HG03571 (cell line): ENCODE measurements around the gene YWHAE.
"Not testable (repeated sequence)": the region's sequence is repeated elsewhere in the genome, so short reads cannot be mapped to it uniquely, and the experiment has no call there.

Source experiments
- ATAC-seq: cut with Tn5 transposase; IDR thresholded peaks from one replicate; pipeline ENCODE4 v1.9.1; 2021; ENCODE audit not compliant: unreplicated experiment

The YWHAE gene

GRCh38 chr17:1340371-1340770, 59.7 kb downstream of the YWHAE start:
- no peak for ATAC-seq

GRCh38 chr17:1331708-1332107, 68.3 kb downstream of the YWHAE start:
- no peak for ATAC-seq

GRCh38 chr17:1329745-1330343, 70.2 kb downstream of the YWHAE start:
- ATAC-seq = no peak

- ATAC-seq = no peak
These were observed 71.6 kb downstream of the YWHAE start for GRCh38 chr17:1328437-1328836.

GRCh38 chr17:1325766-1326165, 74.3 kb downstream of the YWHAE start:
- ATAC-seq = no peak

GRCh38 chr17:1324201-1324771, 75.7 kb downstream of the YWHAE start:
- no peak for ATAC-seq

GRCh38 chr17:1323336-1323735, 76.7 kb downstream of the YWHAE start:
- no peak for ATAC-seq

- no peak for ATAC-seq
These were observed 77.5 kb downstream of the YWHAE start for GRCh38 chr17:1322480-1322879.

- ATAC-seq = no peak
These were observed 78.0 kb downstream of the YWHAE start for GRCh38 chr17:1322014-1322428.

GRCh38 chr17:1315891-1316403, 84.1 kb downstream of the YWHAE start:
- ATAC-seq = no peak

- no peak for ATAC-seq
These were observed 84.6 kb downstream of the YWHAE start for GRCh38 chr17:1315409-1315808.

GRCh38 chr17:1313270-1314005, 86.6 kb downstream of the YWHAE start:
- ATAC-seq = no peak

GRCh38 chr17:1312261-1312870, 87.7 kb downstream of the YWHAE start:
- no peak for ATAC-seq

GRCh38 chr17:1307829-1308228, 92.2 kb downstream of the YWHAE start:
- ATAC-seq = not testable (repeated sequence)

GRCh38 chr17:1304962-1305563, 95.0 kb downstream of the YWHAE start:
- no peak for ATAC-seq

GRCh38 chr17:1304522-1304921, 95.5 kb downstream of the YWHAE start:
- ATAC-seq = no peak

GRCh38 chr17:1302761-1303160, 97.3 kb downstream of the YWHAE start:
- ATAC-seq = no peak

- ATAC-seq = no peak
These were observed 98.5 kb downstream of the YWHAE start for GRCh38 chr17:1301546-1301945.

GRCh38 chr17:1300371-1300905, 99.6 kb downstream of the YWHAE start:
- no peak for ATAC-seq

GRCh38 chr17:1299552-1300370, 100.3 kb downstream of the YWHAE start:
- no peak for ATAC-seq
